Measurements from ENCODE around the gene EID1. TPM values are rescaled to one million over a fixed set of nuclear protein-coding genes. Genes with fewer than 3 reads are reported as not detected.

EID1 gene
- total and polyA plus RNA-seq, 7 donors = 88.7 to 343 (median 291) TPM

- WGBS, 2 donors = 55 to 85% methylated on average over 2 of the region's 2 CpGs
- intact Hi-C loops (cut with DNase I) = no loop called here
- no peaks in the 10 kb centered on the region for H3K4me1 ChIP-seq
- H3K9me3 ChIP-seq = no peaks in the 10 kb centered on the region
- no peak overlapping the region for H3K4me3 ChIP-seq
- TF ChIP-seq POLR2AphosphoS5 (IDR thresholded peaks at IDR 0.05) = no peak
- TF ChIP-seq, protein P1, sequence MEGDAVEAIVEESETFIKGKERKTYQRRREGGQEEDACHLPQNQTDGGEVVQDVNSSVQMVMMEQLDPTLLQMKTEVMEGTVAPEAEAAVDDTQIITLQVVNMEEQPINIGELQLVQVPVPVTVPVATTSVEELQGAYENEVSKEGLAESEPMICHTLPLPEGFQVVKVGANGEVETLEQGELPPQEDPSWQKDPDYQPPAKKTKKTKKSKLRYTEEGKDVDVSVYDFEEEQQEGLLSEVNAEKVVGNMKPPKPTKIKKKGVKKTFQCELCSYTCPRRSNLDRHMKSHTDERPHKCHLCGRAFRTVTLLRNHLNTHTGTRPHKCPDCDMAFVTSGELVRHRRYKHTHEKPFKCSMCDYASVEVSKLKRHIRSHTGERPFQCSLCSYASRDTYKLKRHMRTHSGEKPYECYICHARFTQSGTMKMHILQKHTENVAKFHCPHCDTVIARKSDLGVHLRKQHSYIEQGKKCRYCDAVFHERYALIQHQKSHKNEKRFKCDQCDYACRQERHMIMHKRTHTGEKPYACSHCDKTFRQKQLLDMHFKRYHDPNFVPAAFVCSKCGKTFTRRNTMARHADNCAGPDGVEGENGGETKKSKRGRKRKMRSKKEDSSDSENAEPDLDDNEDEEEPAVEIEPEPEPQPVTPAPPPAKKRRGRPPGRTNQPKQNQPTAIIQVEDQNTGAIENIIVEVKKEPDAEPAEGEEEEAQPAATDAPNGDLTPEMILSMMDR (IDR thresholded peaks at IDR 0.05) = no peak
- TF ChIP-seq EP300 (IDR thresholded peaks at IDR 0.05) = no peak
- TF ChIP-seq POLR2A (IDR thresholded peaks at IDR 0.05) = no peak
- no peaks in the 10 kb centered on the region for H3K27me3 ChIP-seq
- no peak for DNase-seq
- no peaks in the 10 kb centered on the region for H3K36me3 ChIP-seq
- no peak overlapping the region for H3K27ac ChIP-seq
These were observed 5.3 kb upstream of the EID1 start for GRCh38 chr15:48872632-48873031.

GRCh38 chr15:48875241-48875960 is 2.5 kb upstream of the EID1 start:
- Histone ChIP-seq H3K27ac (no peak overlapping the region), H3K27me3 (no peaks in the 10 kb centered on the region), H3K4me3 (no peak overlapping the region), H3K36me3 (no peaks in the 10 kb centered on the region), H3K9me3 (no peaks in the 10 kb centered on the region), H3K4me1 (peaks cover 0 to 19% (median 11%) of the 10 kb centered on the region in 4 donors)
- TF ChIP-seq, protein P1 (IDR thresholded peaks at IDR 0.05) = no peak
- TF ChIP-seq POLR2AphosphoS5 (IDR thresholded peaks at IDR 0.05) (no peak), POLR2A (IDR thresholded peaks at IDR 0.05) (no peak), EP300 (IDR thresholded peaks at IDR 0.05) (no peak)
- WGBS, 2 donors = 69 to 74% methylated on average over 2 of the region's 2 CpGs
- intact Hi-C loops (cut with DNase I) = loop anchor here (5.0 kb wide), 3 partner anchors 87 to 542 kb away; partner anchors contain the start of genes SECISBP2L and SHC4
- no peak for DNase-seq

DNA sequence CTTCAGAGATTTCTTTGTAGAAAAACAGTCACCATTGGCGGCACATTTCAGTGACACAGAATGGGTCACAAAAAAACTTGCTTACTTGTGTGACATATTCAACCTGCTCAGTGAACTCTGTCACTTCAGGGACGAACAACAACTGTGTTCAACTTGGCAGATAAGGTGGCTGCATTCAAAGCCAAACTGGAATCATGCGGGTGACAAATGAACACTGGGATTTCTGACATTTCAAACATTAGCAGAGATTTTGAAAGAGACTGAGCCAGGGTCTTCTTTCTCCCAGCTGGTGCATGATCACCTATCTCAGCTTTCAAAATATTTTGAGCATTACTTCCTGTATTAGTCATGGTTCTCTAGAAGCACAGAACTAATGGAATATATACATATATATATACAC is 1.9 kb upstream of the EID1 start:
- WGBS, 2 donors = 81 to 90% methylated on average over 3 of the region's 3 CpGs
- TF ChIP-seq POLR2AphosphoS5 (IDR thresholded peaks at IDR 0.05) (no peak), POLR2A (IDR thresholded peaks at IDR 0.05) (no peak), EP300 (IDR thresholded peaks at IDR 0.05) (no peak)
- TF ChIP-seq, protein P1 (IDR thresholded peaks at IDR 0.05) = no peak
- no peak overlapping the region for H3K27ac ChIP-seq
- peaks cover 0 to 20% (median 11%) of the 10 kb centered on the region in 4 donors for H3K4me1 ChIP-seq
- no peak overlapping the region for H3K4me3 ChIP-seq
- no peaks in the 10 kb centered on the region for H3K27me3 ChIP-seq
- no peak for DNase-seq
- intact Hi-C loops (cut with DNase I) = loop anchor here (5.0 kb wide), 3 partner anchors 86 to 541 kb away; partner anchors contain the start of genes SECISBP2L and SHC4
- no peaks in the 10 kb centered on the region for H3K9me3 ChIP-seq
- no peaks in the 10 kb centered on the region for H3K36me3 ChIP-seq

DNA sequence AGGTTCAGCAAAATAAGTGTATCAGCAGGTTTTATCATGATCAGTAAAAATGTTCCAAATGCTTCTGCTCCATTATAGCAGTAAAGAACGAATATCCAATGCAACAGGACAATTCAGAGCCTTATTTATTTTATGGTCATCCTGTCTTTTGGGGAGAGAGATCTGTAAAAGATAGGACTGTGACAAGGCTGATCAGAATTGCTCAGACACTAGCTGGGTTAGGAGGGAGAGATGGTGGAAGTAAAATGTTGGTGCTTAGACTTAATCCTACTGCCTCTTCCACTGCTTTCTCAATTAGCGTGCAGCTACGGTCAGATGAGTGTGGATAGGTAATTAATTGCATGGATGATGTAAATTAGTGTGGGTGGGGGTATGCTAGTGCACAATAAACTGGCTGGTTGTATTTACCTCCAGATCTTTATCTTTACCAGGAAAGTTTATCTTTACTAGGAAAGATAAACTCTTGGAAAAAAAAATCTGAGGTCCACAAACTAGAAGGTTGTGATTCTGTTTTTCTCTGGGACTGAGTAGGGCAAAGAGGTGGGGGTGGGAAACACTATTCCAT is 2.2 kb downstream of the EID1 start:
- H3K9me3 ChIP-seq = no peaks in the 10 kb centered on the region
- H3K27ac ChIP-seq = no peak overlapping the region
- WGBS, 2 donors = 17 to 65% methylated on average over 3 of the region's 3 CpGs
- no peaks in the 10 kb centered on the region for H3K27me3 ChIP-seq
- TF ChIP-seq POLR2A (IDR thresholded peaks at IDR 0.05) = no peak
- no peak for TF ChIP-seq EP300 (IDR thresholded peaks at IDR 0.05)
- no peak for TF ChIP-seq POLR2AphosphoS5 (IDR thresholded peaks at IDR 0.05)
- TF ChIP-seq, protein P1 (IDR thresholded peaks at IDR 0.05) = no peak
- intact Hi-C loops (cut with DNase I) = no loop called here
- H3K36me3 ChIP-seq = no peaks in the 10 kb centered on the region
- H3K4me3 ChIP-seq = no peak overlapping the region
- peaks cover 0 to 20% (median 11%) of the 10 kb centered on the region in 4 donors for H3K4me1 ChIP-seq
- no peak for DNase-seq

Data from sigmoid colon (tissue), 7 donors.